PFSK-1 (cell line): ENCODE measurements around the gene MESD.

Experiments
- FOXP2 ChIP-seq: optimal IDR thresholded peaks from 2 replicates; pipeline ENCODE3; 2011; ENCODE audit warnings: borderline replicate concordance, control low read depth, inconsistent platforms; ENCODE audit not compliant: insufficient read depth; ENCODE audit errors: extremely low read length, extremely low read depth
- POLR2AphosphoS5 ChIP-seq: IDR thresholded peaks from 2 replicates; pipeline ENCODE4 v1.6.1; 2012; ENCODE audit warnings: low read depth, mild to moderate bottlenecking, control low read depth, low read length, moderate library complexity
- REST ChIP-seq, 2 experiments: IDR thresholded peaks; 2 replicates each; pipeline versions ENCODE4 v1.6.1 to v1.8.0; 2011 to 2012; ENCODE audit warnings: low read depth in 2 of 2, low read length in 2 of 2, control low read depth in 1 of 2, inconsistent platforms in 1 of 2, mild to moderate bottlenecking in 1 of 2, moderate library complexity in 1 of 2; ENCODE audit not compliant: insufficient read depth in 1 of 2
- SIN3A ChIP-seq: IDR thresholded peaks from 2 replicates; pipeline ENCODE4 v1.6.1; 2012; ENCODE audit warnings: mild to moderate bottlenecking, low read length, moderate library complexity, borderline replicate concordance; ENCODE audit not compliant: insufficient read depth
- TAF1 ChIP-seq: IDR thresholded peaks from 2 replicates; pipeline ENCODE4 v1.6.1; 2012; ENCODE audit warnings: low read length, control low read depth, borderline replicate concordance; ENCODE audit not compliant: insufficient read depth

MESD gene

GRCh38 chr15:80989081-80989517 is 520 bp downstream of the MESD start:
- TF ChIP-seq SIN3A (no peak), REST (IDR thresholded peaks at IDR 0.05; ENCODE audit: insufficient read depth in 1 of 2, low read depth in 2 of 2, low read length in 2 of 2) (no peak), FOXP2 (no peak), POLR2AphosphoS5 (no peak), TAF1 (no peak)

- no peak for TF ChIP-seq POLR2AphosphoS5
- no peak for TF ChIP-seq REST (IDR thresholded peaks at IDR 0.05; ENCODE audit: insufficient read depth in 1 of 2, low read depth in 2 of 2, low read length in 2 of 2)
- TF ChIP-seq SIN3A = no peak
- TF ChIP-seq TAF1 = no peak
- no peak for TF ChIP-seq FOXP2
Observed at GRCh38 chr15:80988148-80988796, 1.3 kb downstream of the MESD start.

GRCh38 chr15:80986487-80986886 is 3.1 kb downstream of the MESD start:
- TF ChIP-seq FOXP2 (no peak), SIN3A (no peak), POLR2AphosphoS5 (no peak), REST (IDR thresholded peaks at IDR 0.05; ENCODE audit: insufficient read depth in 1 of 2, low read depth in 2 of 2, low read length in 2 of 2) (no peak), TAF1 (no peak)

GRCh38 chr15:80985981-80986380 is 3.6 kb downstream of the MESD start:
- TF ChIP-seq FOXP2 = no peak
- no peak for TF ChIP-seq REST (IDR thresholded peaks at IDR 0.05; ENCODE audit: insufficient read depth in 1 of 2, low read depth in 2 of 2, low read length in 2 of 2)
- TF ChIP-seq POLR2AphosphoS5 = no peak

- no peak for TF ChIP-seq REST (IDR thresholded peaks at IDR 0.05; ENCODE audit: insufficient read depth in 1 of 2, low read depth in 2 of 2, low read length in 2 of 2)
- TF ChIP-seq TAF1 = no peak
- TF ChIP-seq FOXP2 = no peak
- TF ChIP-seq POLR2AphosphoS5 = no peak
- TF ChIP-seq SIN3A = no peak
Observed at GRCh38 chr15:80984856-80985255, 4.8 kb downstream of the MESD start.
